Measurements from ENCODE around the gene EDDM3A. TPM values are rescaled to one million over a fixed set of nuclear protein-coding genes. Genes with fewer than 3 reads are reported as not detected.

The EDDM3A gene
- total RNA-seq, result not detected in 2 replicates

GRCh38 chr14:20745571-20746358, at the start of gene EDDM3A:
Gene EDDM3A, plus strand, starts transcription at chr14:20745887. Its CDS starts 1,694 bp downstream, at chr14:20747581.

Other genes starting within 250 kb of the EDDM3A start
- gene RNASE10, start 240.3 kb upstream of the EDDM3A start, total RNA-seq, result 0.17 TPM in 1 of 2 replicates, not detected in the other
- gene RNASE9, start 184.8 kb upstream of the EDDM3A start, total RNA-seq, result not detected in 2 replicates
- gene RNASE11, start 157.9 kb upstream of the EDDM3A start, total RNA-seq, result not detected in 2 replicates
- not detected in 2 replicates for gene RNASE12, start 154.5 kb upstream of the EDDM3A start, total RNA-seq
- not detected in 2 replicates for gene OR6S1, start 104.2 kb upstream of the EDDM3A start, total RNA-seq
- gene RNASE4, start 61.3 kb upstream of the EDDM3A start, total RNA-seq, result 10.2 and 31.9 TPM in 2 replicates
- gene ANG, start 57.1 kb upstream of the EDDM3A start, total RNA-seq, result 3.9 and 5.2 TPM in 2 replicates
- not detected in 2 replicates for gene EDDM3B, start 22.5 kb downstream of the EDDM3A start, total RNA-seq
- gene RNASE6, start 35.4 kb downstream of the EDDM3A start, total RNA-seq, result not detected in 2 replicates
- gene RNASE1, start 57.0 kb downstream of the EDDM3A start, total RNA-seq, result 0.16 TPM in 1 of 2 replicates, not detected in the other
- gene RNASE3, start 145.5 kb downstream of the EDDM3A start, total RNA-seq, result 0.16 TPM in 1 of 2 replicates, not detected in the other
- gene RNASE2, start 209.6 kb downstream of the EDDM3A start, total RNA-seq, result not detected in 2 replicates
- gene METTL17, start 244.1 kb downstream of the EDDM3A start, total RNA-seq, result 19.1 and 25.4 TPM in 2 replicates

Data from bronchial smooth muscle cell (primary cell).